DMS53 (cell line): Measurements from ENCODE around the gene HBA1.
"Not testable (repeated sequence)": the region's sequence is repeated elsewhere in the genome, so short reads cannot be mapped to it uniquely, and the experiment has no call there.

ENCODE experiments used
- DNase-seq: peaks from one replicate; lab custom pipeline; 2025; lab: John Stamatoyannopoulos, UW

The HBA1 gene

GRCh38 chr16:160242-160641 lies 16.2 kb upstream of the HBA1 start:
- not testable (repeated sequence) for DNase-seq

- DNase-seq, result no peak
Observed at GRCh38 chr16:160691-161190, 15.7 kb upstream of the HBA1 start.

DNA sequence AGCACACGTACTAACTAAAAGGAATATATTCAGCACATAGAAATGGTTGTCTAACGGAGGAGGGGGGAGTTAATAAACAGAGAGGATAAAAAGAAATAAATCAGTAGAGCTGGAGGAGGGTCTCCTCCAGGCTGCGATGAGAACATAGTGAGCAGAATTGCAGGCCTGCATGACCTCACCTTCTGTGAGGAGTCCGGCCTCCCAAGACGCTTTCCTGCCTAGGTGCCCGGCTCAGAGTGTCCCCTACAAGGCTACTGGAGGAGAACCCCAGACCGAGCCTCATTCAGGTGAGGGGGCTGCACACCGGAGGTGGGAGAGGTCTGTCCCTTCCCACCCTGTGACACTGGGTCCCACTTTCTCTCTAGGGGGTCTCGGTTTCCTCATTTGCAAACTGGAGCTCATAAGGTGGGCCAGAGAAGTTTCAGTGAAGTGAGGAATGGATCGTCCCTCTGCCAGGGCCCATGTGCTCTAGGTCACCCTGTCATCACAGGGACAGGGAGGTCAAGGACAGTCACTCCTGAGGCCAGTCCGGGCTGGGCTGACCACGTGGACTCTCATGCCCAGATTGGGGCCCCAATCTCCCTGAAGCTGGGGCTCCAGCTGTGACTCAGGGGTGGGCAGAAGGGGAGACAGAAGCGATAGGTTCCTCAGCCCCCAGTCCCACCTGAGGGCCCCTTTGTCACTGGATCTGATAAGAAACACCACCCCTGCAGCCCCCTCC lies 14.0 kb upstream of the HBA1 start:
- DNase-seq, result no peak

- not testable (repeated sequence) for DNase-seq
Observed at GRCh38 chr16:163139-163538, 13.3 kb upstream of the HBA1 start.

DNA sequence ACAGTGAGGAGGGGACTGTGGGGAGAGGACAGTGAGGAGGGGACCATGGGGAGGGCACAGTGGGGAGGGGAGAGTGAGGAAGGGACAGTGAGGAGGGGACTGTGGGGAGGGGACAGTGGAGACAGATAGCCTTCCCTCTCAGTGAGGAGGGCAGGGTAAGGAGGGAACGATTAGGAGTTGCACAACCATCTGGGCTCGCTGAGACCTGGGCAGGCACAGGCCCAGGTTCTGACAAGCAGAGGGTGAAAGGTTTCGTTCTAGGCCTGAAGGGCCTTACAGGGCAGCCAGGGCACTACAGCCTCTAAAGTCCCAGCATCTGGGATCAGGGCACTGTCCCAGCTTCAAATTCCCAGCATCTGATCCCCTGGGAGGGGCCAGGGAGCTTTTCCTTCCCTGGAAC lies 12.8 kb upstream of the HBA1 start:
- not testable (repeated sequence) for DNase-seq

- DNase-seq, result not testable (repeated sequence)
Observed at GRCh38 chr16:164134-164823, 12.2 kb upstream of the HBA1 start.

- no peak for DNase-seq
Observed at GRCh38 chr16:164827-165538, 11.5 kb upstream of the HBA1 start.

DNA sequence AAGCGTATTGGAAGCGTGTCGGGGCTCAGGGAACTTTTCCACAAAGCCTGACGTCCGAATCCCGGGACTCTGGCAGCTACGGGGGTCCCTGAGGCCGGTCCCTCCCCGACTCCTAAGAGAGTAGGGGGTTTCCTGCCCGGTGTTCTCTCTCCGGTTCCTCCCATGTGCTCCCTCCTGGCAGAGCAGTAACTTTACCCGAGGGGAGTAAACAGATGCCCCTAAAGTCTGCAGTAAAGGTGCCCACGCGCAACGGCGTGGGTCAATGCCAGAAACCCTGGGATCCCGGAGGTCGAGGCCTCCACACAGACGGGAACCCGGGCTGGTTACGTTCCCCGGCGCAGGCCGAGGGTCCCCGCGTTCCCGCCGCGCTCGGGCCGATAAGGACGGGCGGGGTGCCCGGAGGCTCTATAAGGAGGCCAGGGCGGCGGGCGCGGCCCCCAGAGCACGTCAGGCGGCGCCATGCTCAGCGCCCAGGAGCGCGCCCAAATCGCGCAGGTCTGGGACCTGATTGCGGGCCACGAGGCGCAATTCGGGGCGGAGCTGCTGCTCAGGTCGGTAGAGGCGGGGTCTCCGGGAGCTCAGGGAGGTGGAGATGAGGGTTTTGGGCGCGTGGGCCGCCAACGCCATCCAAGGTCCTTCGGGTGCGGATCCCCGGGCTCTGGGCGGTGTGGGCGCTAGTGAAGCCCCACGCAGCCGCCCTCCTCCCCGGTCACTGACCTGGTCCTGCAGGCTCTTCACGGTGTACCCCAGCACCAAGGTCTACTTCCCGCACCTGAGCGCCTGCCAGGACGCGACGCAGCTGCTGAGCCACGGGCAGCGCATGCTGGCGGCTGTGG lies 10.7 kb upstream of the HBA1 start, which contains the start of gene HBM:
HBM (plus strand) TSS at position 440 of the 836 bp plus-strand sequence; CDS start at position 460, 20 bp downstream.
- DNase-seq, result peak; percentile 40

DNA sequence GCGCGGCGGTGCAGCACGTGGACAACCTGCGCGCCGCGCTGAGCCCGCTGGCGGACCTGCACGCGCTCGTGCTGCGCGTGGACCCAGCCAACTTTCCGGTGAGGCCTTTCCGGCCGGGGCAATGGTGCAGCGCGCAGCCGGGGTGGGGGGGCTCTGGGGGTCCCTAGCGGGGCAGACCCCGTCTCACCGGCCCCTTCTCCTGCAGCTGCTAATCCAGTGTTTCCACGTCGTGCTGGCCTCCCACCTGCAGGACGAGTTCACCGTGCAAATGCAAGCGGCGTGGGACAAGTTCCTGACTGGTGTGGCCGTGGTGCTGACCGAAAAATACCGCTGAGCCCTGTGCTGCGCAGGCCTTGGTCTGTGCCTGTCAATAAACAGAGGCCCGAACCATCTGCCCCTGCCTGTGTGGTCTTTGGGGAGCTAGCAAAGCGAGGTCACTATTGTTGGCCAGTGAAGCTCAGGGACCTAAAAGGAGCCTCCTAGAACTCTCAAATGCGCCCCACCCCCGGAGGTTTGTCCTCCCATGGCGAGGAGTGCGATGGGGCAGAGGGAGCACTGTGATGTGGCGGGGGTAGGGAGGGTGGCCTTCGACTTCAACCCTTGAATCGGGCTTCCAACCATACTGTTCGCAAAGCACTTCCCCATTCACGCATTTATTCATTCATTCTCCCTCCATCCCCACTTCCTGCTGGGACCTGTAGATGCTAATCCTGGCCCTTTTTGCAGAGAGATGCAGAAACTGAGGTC lies 9.9 kb upstream of the HBA1 start:
- no peak for DNase-seq

DNA sequence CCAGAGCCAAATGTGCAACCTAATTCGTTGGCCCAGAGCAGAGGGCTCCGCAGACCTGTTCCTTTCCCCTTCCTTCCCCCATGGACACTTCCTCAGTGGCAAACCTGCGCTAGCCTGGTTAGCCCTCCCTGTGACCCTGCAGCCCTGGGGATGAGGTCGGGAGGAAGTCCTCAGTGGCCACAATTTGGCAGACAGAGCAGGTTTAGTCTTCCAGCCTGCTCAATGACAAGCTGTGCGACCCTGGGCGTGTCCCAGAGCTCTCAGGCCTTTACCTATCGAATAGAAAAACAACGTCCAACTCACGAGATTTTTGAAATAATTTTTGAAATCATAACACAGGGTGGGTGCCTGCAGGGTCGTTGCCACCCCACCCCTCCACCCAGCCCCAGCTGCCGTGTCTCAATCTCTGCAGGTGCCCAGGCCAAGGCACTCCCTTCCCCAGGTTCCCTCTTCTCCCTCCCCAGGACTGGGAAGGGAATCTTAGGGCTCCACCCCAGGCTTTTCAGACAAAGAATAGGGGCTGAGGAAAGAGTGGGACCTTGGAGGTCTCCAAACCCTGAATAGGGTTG lies 9.3 kb upstream of the HBA1 start:
- no peak for DNase-seq

DNA sequence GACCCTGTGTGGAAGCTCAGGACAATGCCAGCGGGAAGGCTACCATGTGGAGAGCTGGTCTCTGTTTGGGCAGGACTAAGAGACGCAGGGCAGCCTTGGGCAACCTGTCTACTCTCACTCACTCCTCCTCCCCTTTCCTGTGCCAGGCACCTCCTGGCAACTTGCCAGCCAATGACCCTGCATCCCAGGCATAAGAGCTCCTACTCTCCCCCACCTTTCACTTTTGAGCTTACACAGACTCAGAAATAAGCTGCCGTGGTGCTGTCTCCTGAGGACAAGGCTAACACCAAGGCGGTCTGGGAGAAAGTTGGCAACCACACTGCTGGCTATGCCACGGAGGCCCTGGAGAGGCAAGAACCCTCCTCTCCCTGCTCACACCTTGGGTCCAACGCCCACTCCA lies 8.1 kb upstream of the HBA1 start:
- no peak for DNase-seq

DNA sequence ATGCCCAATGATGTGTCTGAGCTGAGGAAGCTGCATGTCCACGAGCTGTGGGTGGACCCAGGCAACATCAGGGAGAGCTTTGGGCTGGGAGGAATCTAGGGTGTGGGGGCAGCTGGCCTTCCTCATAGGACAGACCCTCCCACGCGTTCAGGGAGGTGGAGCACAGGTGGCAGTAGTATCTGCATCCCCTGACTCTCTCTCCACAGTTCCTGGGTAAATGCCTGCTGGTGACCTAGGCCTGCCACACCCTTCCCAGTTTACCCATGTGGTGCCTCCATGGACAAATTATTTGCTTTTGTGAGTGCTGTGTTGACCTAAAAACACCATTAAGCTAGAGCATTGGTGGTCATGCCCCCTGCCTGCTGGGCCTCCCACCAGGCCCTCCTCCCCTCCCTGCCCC lies 7.5 kb upstream of the HBA1 start:
- no peak for DNase-seq

GRCh38 chr16:170088-170507 lies 6.4 kb upstream of the HBA1 start:
- not testable (repeated sequence) for DNase-seq

- no peak for DNase-seq
Observed at GRCh38 chr16:170788-171187, 5.7 kb upstream of the HBA1 start.

- not testable (repeated sequence) for DNase-seq
Observed at GRCh38 chr16:172374-172941, 4.0 kb upstream of the HBA1 start, which contains the start of gene HBA2. TSS of gene HBA2 (plus strand) at chr16:172876. CDS start at chr16:172913, 37 bp downstream.

DNA sequence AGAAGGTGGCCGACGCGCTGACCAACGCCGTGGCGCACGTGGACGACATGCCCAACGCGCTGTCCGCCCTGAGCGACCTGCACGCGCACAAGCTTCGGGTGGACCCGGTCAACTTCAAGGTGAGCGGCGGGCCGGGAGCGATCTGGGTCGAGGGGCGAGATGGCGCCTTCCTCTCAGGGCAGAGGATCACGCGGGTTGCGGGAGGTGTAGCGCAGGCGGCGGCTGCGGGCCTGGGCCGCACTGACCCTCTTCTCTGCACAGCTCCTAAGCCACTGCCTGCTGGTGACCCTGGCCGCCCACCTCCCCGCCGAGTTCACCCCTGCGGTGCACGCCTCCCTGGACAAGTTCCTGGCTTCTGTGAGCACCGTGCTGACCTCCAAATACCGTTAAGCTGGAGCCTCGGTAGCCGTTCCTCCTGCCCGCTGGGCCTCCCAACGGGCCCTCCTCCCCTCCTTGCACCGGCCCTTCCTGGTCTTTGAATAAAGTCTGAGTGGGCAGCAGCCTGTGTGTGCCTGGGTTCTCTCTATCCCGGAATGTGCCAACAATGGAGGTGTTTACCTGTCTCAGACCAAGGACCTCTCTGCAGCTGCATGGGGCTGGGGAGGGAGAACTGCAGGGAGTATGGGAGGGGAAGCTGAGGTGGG lies 3.1 kb upstream of the HBA1 start:
- not testable (repeated sequence) for DNase-seq

DNA sequence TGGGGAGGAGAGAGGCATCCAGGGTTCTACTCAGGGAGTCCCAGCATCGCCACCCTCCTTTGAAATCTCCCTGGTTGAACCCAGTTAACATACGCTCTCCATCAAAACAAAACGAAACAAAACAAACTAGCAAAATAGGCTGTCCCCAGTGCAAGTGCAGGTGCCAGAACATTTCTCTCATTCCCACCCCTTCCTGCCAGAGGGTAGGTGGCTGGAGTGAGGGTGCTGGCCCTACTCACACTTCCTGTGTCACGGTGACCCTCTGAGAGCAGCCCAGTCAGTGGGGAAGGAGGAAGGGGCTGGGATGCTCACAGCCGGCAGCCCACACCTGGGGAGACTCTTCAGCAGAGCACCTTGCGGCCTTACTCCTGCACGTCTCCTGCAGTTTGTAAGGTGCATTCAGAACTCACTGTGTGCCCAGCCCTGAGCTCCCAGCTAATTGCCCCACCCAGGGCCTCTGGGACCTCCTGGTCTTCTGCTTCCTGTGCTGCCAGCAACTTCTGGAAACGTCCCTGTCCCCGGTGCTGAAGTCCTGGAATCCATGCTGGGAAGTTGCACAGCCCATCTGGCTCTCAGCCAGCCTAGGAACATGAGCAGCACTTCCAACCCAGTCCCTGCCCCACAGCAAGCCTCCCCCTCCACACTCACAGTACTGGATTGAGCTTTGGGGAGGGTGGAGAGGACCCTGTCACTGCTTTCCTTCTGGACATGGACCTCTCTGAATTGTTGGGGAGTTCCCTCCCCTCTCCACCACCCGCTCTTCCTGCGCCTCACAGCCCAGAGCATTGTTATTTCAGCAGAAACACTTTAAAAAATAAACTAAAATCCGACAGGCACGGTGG lies 2.3 kb upstream of the HBA1 start:
- not testable (repeated sequence) for DNase-seq
